C4-2B (cell line): ENCODE data around the gene CDH19.

ENCODE experiments used
- H3K27ac ChIP-seq: fragments of 450-650 bp; 2 replicates; pipeline ENCODE4 v1.5.1; 2017
- CTCF ChIP-seq: fragments of 450-650 bp; conservative IDR thresholded peaks from 2 replicates; pipeline ENCODE4 v1.5.1; 2017; ENCODE audit warnings: mild to moderate bottlenecking
- ZFX ChIP-seq: fragments of 450-650 bp; IDR thresholded peaks from 2 replicates; pipeline ENCODE4 v1.6.1; 2017

Gene CDH19

GRCh38 chr18:66555585-66555984 is 48.3 kb downstream of the CDH19 start:
- H3K27ac ChIP-seq: no peak overlapping the region
- no peak for TF ChIP-seq ZFX
- no peak for TF ChIP-seq CTCF

- TF ChIP-seq ZFX (no peak), CTCF (no peak)
- no peak overlapping the region for H3K27ac ChIP-seq
These were observed 50.1 kb downstream of the CDH19 start for GRCh38 chr18:66553824-66554223.

GRCh38 chr18:66550366-66550765 is 53.5 kb downstream of the CDH19 start:
- H3K27ac ChIP-seq: no peak overlapping the region
- TF ChIP-seq ZFX (no peak), CTCF (no peak)

GRCh38 chr18:66548747-66549146 is 55.1 kb downstream of the CDH19 start:
- TF ChIP-seq CTCF (peak; percentile 31), ZFX (no peak)

GRCh38 chr18:66534110-66534509 is 69.8 kb downstream of the CDH19 start:
- TF ChIP-seq CTCF (no peak), ZFX (no peak)
- no peak overlapping the region for H3K27ac ChIP-seq

More at GRCh38 chr18:66548747-66549146, 55.1 kb downstream of the CDH19 start:
- H3K27ac ChIP-seq: no peak overlapping the region

- peak; percentile 7 for TF ChIP-seq CTCF
- TF ChIP-seq ZFX: no peak
- no peak overlapping the region for H3K27ac ChIP-seq
These were observed 70.2 kb downstream of the CDH19 start for GRCh38 chr18:66533693-66534092.

- no peak overlapping the region for H3K27ac ChIP-seq
- TF ChIP-seq CTCF (no peak), ZFX (no peak)
These were observed 80.5 kb downstream of the CDH19 start for GRCh38 chr18:66523219-66523991.
